HG03064 (cell line): ENCODE results near the gene APLF.
"Not testable (repeated sequence)": the region's sequence is repeated elsewhere in the genome, so short reads cannot be mapped to it uniquely, and the experiment has no call there.

ENCODE experiments used
- ATAC-seq: cut with Tn5 transposase; IDR thresholded peaks from one replicate; pipeline ENCODE4 v1.9.1; 2021; ENCODE audit warnings: low read depth; ENCODE audit not compliant: unreplicated experiment

APLF gene

DNA sequence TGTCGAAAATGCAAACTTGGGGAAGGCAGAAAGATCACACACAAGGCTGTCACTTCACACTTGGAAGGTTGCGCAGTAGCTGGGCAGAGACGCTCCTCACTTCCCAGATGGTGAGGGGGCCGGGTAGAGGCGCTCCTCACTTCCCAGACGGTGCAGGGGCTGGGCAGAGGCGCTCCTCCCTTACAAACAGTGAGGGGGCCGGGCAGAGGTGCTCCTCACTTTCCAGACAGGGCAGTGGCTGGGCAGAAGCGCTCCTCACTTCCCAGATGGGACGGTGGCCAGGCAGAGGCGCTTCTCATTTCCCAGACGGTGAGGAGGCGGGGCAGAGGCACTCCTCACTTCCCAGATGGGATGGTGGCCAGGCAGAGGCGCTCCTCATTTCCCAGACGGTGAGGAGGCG, 59.6 kb downstream of the APLF start:
- ATAC-seq = not testable (repeated sequence)

DNA sequence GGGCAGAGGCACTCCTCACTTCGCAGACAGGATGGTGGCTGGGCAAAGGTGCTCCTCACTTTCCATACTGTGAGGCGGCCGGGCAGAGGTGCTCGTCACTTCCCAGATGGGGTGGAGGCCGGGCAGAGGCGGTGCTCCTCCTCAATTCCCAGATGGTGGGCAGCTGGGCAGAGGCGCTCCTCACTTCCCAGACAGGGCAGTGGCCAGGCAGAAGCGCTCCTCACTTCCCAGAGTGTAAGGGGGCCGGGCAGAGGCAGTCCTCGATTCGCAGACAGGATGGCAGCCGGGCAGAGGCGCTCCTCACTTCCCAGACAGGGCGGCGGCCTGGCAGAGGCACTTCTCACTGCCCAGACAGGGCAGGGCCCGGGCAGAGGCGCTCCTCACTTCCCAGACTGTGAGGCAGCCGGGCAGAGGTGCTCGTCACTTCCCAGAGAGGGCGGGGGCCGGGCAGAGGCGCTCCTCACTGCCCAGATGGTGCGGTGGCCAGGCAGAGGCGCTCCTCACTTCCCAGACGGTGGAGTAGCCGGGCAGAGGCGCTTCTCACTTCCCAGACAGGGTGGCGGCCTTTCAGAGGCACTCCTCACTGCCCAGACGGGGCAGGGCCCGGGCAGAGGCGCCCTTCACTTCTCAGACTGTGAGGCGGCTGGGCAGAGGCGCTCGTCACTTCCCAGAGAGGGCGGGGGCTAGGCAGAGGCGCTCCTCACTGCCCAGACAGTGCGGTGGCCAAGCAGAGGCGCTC, 60.1 kb downstream of the APLF start:
- ATAC-seq = not testable (repeated sequence)

DNA sequence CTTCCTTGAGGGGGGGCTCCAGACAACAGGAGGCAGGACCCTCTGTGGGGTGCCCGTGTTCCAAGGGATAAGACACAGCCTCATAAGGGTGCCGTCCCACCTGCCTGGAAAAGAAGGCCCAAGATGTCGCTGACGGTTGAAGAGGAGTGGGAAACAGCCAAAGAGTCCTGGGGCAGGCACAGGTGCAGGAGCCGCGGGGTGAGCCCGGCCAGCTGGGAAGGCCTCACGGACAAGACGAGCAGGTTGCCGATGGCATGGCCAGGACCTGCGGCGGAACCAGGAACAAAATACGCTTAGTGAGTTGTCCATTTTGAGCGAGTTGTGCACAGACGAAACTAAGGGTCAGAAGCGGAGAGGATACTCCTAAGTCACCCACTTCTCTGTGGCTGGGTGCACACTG, 61.8 kb downstream of the APLF start:
- not testable (repeated sequence) for ATAC-seq

DNA sequence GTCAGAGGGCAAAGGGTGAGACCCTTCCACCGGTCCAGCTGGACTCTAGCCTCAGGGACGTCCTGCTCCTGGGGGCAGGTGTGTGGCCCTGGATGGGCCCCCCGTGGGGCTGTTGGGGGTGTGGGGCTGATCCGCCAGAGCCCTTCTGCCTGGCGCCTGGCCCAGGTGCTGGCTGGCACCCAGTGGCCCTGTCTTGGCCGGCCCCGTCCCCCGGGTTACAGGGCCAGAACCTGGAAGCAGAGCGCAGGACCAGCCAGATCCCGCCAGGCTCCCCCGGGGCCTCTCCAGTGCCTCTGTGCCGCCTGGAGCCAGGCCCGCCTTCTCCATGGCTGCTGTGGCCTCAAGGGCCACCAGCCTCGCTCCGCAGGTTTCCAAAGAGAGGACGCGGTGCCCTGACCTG, 62.3 kb downstream of the APLF start:
- not testable (repeated sequence) for ATAC-seq

DNA sequence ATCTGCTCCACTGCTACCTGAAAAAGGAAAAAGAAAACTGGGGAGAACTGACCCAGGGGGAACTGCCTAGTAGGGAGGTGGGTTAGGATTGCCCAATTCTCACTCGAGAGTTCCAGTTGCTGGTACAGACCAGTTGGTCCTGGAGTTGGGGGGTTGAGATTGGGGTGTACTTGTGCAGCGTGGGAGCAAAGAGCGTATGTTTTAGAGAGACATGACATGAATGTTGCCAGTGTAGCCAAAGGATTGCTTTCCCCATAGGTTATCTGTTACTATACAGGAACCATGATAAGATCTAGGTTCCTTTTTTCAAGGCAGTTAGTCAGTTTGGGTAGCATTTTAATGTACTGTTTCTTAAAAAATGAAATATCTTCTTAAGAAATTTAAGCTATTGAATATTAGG, 68.6 kb downstream of the APLF start:
- ATAC-seq = no peak

DNA sequence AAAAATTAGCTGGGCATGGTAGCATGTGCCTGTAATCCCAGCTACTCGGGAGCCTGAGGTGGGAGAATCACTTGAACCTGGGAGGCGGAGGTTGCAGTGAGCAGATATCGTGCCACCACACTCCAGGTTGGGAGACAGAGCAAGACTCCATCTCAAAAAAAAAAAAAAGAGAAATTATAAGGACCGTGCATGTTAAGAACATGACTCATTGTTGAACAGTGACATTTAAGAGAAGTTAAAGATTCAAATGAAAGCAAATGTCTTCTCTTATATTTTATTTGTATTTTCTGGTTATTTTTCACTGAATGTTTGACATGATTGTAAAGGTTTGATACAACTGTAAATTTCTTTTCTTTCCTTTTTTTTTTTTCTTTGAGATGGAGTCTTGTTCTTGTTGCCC, 69.6 kb downstream of the APLF start:
- no peak for ATAC-seq

DNA sequence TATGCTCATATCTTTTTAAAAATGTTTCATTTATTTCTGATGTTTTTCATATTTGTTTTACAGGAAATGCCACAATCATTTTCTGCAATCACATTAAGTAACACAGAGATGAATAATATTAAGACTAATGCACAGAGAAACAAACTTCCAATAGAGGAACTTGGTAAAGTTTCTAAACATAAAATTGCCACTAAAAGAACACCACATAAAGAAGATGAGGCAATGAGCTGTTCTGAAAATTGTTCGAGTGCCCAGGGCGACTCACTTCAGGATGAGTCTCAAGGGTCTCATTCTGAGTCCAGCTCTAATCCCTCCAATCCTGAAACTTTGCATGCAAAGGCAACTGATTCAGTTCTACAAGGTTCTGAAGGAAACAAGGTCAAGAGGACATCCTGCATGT, 70.4 kb downstream of the APLF start:
- ATAC-seq = no peak

DNA sequence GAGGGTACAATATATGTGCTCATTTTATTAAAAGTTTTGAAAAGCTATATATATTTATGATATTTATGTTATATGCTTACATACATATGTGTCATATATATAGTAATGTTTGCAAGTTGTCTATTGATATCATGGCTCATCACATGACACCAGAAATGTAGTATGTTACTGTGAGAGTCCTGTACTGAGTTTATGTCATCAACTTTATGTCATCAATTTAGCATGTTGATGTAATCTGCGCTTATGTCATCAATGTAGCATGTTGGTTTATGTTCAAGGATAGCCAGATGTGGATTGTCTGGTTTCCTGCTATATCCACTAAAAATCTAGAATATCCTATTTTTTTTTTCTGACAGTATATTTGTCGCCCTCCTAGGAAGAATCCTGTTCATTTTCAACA, 77.4 kb downstream of the APLF start:
- no peak for ATAC-seq

DNA sequence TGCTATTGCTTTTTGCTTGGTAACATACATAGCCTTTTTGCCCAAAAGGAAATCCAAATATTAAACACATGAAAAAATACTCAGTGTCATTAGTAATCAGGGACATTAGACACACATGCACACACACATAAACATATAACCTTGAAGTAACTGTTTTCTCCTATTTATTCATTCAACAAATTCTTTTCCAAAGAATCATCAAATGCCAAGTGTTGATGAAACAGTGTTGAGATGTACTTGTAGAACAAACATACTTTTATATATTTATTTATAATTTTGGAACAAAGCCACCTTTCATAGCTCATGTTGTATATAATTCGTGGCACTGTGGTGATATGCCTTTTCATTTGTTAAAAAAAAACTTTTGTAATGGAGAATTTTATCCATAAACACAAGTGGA, 81.0 kb downstream of the APLF start:
- no peak for ATAC-seq

DNA sequence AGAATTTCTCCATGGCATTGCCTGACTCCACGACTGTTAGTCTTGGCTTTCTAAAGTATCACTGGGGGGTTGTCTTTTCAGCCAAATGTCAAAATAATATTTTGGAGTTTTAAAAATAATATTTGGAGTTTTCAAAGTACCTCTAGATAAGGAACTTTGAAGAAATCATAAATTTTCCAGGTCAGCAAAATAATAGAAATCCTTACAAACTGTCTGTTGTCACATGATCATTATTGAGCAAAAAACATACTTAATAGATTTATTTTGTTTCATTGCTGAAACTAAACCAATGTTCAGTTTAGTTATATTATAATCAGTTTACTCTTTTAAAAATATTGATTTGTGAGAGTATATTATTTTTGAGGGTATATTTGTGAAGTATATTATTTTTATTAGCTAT, 85.7 kb downstream of the APLF start:
- no peak for ATAC-seq

DNA sequence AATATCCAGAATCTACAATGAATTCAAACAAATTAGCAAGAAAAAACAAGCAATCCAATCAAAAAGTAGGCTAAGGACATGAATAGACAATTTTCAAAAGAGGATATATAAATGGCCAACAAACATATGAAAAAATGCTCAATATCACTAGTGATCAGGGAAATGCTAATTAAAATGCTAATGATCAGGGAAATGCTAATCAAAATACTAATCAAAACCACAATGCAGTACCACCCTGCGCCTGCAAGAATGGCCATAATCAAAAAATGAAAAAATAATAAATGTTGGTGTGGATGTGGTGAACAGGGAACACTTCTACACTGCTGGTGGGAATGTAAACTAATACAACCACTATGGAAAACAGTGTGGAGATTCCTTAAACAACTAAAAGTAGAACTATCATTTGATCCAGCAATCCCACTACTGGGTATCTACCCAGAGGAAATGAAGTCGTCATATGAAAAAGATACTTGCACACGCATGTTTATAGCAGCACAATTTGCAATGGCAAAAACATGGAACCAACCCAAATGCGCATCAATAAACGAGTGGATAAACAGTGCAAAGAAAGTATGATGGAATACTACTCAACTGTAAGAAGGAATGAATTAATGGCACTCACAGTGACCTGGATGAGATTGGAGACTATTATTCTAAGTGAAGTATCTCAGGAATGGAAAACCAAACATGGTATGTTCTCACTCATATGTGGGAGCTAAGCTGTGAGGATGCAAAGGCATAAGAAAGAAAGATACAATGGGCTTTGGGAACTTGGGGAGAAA, 88.2 kb downstream of the APLF start:
- not testable (repeated sequence) for ATAC-seq

DNA sequence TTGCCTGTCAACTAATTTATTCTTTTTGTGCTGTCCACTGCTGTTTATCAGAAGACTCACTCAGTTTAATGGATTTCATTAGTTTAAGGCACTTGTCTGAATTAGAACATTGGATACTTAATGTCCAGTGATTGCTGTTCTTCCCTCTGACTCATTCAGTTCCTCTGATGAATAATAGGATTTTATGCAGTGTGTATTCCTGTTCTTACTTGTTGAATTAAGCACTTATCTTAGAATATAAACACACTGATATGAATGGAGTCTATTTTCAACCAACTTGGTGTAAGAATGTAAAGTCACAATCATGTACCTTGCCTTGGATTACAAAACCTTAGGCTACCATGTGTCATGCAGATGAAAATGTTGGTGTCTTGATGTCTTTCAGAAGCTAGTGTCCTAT, 89.0 kb downstream of the APLF start:
- ATAC-seq = no peak

DNA sequence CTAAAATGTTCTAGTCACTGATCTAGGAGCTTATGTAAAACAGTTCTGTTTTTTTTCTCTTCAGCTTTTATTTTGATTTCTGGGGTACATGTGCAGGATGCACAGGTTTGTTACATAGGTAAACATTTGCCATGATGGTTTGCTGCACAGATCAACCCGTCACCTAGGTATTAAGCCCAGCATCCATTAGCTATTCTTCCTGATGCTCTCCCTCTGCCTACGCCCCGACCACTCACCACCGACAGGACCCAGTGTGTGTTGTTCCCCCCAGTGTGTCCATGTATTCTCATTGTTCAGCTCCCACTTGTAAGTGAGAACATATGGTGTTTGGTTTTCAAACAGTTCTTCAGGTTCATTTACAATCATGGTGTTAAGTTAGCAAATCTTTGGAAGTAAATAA, 91.2 kb downstream of the APLF start:
- ATAC-seq = no peak

DNA sequence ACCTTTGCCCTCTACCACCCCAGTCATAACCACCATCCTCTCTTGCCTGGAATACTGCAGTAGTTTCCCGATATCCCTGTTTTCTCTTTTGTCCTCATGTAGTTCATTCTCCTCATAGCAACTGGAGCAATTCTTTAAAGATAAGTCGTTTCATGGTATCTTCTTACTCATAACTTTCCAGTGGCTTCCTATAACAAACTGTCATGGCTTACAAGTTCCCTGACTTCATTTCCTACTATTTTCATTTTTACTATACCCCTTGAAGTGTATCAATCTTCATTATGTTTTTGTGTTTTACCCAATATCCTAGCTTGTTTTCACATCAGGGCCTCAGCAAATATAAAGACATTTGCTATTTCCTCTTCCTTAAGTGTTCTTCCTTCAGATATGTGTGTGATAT, 92.3 kb downstream of the APLF start:
- ATAC-seq = no peak

DNA sequence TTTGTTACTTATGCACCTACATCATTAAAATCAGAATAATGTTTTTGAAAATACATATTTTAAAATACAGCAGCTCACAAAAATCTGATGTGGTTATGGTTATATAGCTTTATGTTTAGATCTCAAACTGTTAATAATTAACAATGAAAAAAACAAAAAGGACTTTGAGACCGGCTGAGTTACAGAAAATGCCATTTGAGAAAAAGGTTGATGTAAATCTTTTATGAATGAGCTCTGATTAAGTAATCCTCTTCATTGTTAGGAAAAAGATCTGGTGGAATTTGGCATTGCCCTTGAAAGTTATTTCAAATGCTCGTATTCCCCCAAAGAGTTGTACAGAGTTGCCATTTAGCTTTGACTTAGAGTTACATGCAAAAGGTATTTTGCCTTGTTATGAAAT, 93.2 kb downstream of the APLF start:
- ATAC-seq = no peak

DNA sequence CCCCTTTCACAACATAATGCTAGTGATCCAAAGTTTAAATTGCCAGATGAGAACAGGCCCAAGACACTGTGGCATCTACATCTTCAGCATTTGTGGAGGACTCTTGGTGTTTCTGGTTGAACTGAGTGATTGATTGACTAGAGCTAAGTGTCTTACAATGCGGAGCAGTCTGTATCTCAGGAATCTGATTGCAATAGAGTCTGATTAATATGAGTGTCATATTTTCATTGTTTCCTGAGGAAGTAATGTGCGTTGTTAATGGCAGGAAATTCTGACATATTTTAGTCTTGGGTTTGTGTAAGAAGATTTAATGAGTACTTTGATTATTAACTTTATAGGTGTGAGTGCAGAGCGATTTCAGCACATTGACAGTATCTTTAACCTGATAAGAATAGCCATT, 94.0 kb downstream of the APLF start:
- ATAC-seq = no peak

DNA sequence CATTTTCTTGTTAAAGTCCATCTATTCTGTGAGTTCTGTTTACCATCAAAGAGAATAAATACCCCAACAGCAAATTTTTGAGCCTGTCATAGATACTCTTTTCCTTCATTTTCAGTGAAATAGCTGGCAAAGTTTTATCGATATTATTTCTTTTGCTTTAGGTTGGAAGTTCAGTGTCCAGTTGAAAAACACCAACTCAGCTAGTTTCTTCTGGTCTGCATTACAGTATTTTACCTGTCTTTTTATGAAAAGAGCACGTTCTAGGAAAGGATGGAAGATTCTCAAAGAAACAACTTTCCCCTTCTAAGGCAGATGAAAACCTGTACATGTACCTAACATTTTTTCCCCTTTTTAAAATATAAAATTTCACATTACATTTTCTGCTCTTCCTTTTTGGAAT, 95.5 kb downstream of the APLF start:
- no peak for ATAC-seq

DNA sequence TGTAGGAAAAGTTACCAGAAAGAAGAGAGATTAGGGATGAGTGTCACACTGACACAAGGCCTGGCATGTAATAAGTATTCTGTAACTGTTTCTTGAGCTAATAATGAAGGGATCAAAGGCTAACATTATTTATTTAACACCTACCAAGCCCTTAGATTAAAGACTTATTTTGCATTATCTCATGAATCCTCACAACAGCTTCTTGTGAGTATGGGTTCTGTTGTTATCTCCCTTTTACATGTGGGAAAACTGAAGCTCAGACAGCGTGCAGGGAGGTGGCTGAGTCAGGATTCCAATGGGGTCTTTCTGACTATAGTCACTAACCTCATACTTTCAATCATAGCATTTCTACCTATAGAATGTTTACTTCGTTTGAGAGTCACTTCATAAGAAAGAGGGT, 97.0 kb downstream of the APLF start:
- no peak for ATAC-seq

DNA sequence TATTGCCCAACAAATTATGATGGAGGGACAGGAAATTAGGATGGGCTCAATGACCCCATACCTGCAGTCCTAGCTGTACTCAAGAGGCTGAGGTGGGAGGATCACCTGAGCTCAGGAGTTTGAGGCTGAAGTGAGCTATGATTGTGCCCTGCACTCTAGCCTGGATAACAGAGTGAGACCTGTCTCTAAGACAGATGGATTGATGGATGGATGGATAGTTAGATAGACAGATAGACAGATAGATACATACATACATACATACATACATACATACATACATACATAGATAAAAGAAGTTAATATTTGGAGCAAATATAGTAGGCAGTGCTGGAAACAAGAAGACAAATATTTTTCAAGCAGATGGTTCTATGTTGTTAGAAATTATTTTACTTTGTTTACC, 97.9 kb downstream of the APLF start:
- ATAC-seq = no peak

DNA sequence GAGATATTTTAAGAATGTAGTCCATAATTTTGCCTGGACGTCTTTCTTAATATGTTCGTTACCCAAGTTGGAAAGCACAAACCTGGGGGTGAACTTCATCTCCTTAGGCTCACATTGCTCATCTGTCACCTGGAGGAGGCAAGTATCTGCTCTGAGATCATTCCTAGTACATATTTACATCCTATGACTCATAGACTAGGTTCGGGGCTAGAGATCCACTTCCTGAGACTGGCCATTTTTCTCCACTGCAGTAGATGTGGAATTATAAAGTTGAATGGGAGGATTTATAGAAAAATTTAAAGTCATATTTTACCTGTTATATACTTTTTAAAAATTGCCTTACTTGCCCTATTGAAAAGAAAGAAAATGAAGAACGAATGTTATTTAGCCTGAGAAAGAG, 98.5 kb downstream of the APLF start:
- no peak for ATAC-seq

DNA sequence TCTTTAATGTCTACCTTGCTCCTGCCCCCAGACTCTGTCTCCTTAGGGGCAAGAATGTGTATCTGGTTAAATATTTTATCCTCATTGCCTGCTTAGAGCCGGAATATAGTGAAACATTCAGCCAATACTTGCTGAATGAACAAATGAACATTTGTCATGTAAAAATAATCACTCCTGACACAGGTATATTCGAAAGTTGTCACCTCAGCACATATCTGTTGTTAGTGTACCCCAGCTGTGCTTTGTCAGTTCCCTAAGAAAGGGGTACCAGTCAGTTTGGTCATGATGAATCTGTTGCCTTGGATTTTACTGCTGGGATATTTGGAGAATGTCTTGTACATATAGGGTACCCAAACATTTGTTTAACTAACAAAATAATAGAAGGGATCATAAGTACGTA, 99.0 kb downstream of the APLF start:
- ATAC-seq = no peak

DNA sequence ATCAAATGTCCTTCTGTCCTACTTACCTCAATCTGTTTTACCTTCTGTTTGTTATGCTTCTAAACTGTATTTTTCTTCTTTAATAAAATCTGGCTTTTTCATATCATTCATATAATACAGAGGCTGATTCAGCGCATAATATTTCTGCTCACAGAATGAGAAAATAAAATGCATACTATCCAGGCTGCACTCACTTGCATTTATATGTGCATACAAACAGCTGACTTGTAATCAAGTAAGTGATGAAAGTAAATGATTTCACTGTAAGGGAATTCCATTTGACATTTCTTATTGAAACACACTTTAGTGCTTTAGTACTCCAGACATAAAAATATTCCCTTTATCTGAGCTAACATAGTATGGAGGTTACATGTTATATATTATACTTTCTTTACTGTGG, 100.7 kb downstream of the APLF start:
- no peak for ATAC-seq
